Thyroid gland (tissue), 4 donors: ENCODE results near the gene PTGER3.

ENCODE experiments used
- POLR2A ChIP-seq, 2 donors: fragments of 450-650 bp; IDR thresholded peaks; one replicate each; pipeline ENCODE4 v1.6.1; 2017; ENCODE audit warnings: antibody characterized with exemption in 2 of 2, mild to moderate bottlenecking in 2 of 2, moderate library complexity in 1 of 2
- TF ChIP-seq, protein P1 (sequence below), 6 experiments: fragments of 200-600 bp in 3 of 6; fragments of 450-650 bp in 3 of 6; sonication (generic) in 3 of 6; IDR thresholded peaks; one replicate each; pipeline ENCODE4 v1.5.1; 2016 to 2019; ENCODE audit warnings: antibody characterized with exemption in 6 of 6, mild to moderate bottlenecking in 2 of 6, inconsistent platforms in 1 of 6, moderate library complexity in 1 of 6

DNA sequence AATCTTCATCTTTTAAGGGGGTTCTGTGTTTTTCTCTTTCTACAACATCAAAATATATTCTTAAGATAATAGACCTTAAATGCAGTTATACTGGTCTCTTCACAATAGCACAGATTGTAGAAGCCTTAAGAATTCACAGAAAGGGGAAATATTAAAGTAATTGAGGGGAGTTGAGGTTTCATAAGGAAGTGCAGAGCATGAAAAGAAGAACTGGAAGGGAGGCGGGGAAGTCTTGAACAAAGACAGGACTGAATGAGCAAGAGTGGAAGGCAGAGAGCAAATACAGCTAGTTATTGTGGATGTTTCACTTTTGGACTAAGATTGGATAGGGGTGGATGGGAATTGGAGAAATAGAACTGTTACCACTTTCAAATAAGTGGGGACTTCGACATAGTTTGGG, 67.7 kb downstream of the PTGER3 start:
- TF ChIP-seq, protein P1, sequence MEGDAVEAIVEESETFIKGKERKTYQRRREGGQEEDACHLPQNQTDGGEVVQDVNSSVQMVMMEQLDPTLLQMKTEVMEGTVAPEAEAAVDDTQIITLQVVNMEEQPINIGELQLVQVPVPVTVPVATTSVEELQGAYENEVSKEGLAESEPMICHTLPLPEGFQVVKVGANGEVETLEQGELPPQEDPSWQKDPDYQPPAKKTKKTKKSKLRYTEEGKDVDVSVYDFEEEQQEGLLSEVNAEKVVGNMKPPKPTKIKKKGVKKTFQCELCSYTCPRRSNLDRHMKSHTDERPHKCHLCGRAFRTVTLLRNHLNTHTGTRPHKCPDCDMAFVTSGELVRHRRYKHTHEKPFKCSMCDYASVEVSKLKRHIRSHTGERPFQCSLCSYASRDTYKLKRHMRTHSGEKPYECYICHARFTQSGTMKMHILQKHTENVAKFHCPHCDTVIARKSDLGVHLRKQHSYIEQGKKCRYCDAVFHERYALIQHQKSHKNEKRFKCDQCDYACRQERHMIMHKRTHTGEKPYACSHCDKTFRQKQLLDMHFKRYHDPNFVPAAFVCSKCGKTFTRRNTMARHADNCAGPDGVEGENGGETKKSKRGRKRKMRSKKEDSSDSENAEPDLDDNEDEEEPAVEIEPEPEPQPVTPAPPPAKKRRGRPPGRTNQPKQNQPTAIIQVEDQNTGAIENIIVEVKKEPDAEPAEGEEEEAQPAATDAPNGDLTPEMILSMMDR (IDR thresholded peaks at IDR 0.05), result no peak
- TF ChIP-seq POLR2A (IDR thresholded peaks at IDR 0.05), result no peak
